Coronary artery (tissue), 2 donors: ENCODE measurements around the gene TMC2.

Experiments
- DNase-seq: peaks from one replicate; pipeline ENCODE4 v3.0.0-alpha.2; 2017; ENCODE audit warnings: low spot score
- H3K27ac ChIP-seq, 2 donors: fragments of 200-600 bp; sonication (generic); one replicate each; pipeline ENCODE4 v1.5.1; 2016 to 2019
- H3K4me3 ChIP-seq: fragments of 200-600 bp; sonication (generic); 2 replicates; pipeline ENCODE4 v1.5.1; 2016; ENCODE audit warnings: mild to moderate bottlenecking, moderate library complexity
- TF ChIP-seq, protein P1 (sequence below): fragments of 200-600 bp; sonication (generic); IDR thresholded peaks from one replicate; pipeline ENCODE4 v1.5.1; 2019; ENCODE audit warnings: antibody characterized with exemption

Gene TMC2

DNA sequence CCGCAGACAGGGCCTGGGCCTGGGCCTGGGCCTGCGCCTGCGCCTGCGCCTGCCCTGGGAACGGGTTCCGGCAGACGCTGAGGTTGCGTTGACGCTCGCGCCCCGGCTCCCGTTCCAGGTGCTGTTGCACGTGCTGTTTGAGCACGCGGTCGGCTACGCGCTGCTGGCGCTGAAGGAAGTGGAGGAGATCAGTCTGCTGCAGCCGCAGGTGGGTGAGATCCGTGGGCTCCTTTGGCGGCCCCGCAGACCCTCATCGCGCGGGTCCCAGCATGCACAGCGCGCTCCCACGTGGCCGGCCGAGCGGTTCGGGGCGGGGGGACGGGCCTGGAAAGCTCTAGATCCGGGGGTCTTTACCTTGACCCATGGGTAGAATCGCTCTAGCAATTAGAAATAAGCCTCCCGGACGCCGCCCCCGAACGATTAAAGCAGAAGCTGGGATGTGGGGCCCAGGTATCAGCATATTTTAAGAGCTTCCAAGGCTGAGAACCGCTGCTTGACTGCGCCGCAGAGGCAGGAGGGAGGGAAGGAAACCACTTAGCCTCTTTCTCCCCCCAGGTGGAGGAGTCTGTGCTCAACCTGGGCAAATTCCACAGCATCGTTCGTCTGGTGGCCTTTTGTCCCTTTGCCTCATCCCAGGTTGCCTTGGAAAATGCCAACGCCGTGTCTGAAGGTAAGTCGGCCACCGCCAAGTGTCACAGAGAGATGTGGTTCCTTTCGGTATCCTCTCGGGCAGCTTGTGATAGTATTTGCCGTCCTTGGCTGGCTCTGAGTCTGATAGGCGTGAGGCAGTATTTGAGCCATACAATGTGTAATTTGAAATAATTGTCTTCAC, 116.6 kb downstream of the TMC2 start:
- peak overlapping the region; percentile 97 for H3K4me3 ChIP-seq
- TF ChIP-seq, protein P1, sequence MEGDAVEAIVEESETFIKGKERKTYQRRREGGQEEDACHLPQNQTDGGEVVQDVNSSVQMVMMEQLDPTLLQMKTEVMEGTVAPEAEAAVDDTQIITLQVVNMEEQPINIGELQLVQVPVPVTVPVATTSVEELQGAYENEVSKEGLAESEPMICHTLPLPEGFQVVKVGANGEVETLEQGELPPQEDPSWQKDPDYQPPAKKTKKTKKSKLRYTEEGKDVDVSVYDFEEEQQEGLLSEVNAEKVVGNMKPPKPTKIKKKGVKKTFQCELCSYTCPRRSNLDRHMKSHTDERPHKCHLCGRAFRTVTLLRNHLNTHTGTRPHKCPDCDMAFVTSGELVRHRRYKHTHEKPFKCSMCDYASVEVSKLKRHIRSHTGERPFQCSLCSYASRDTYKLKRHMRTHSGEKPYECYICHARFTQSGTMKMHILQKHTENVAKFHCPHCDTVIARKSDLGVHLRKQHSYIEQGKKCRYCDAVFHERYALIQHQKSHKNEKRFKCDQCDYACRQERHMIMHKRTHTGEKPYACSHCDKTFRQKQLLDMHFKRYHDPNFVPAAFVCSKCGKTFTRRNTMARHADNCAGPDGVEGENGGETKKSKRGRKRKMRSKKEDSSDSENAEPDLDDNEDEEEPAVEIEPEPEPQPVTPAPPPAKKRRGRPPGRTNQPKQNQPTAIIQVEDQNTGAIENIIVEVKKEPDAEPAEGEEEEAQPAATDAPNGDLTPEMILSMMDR = no peak
- H3K27ac ChIP-seq = peak overlapping the region; percentile 53 to 97
- no peak for DNase-seq

DNA sequence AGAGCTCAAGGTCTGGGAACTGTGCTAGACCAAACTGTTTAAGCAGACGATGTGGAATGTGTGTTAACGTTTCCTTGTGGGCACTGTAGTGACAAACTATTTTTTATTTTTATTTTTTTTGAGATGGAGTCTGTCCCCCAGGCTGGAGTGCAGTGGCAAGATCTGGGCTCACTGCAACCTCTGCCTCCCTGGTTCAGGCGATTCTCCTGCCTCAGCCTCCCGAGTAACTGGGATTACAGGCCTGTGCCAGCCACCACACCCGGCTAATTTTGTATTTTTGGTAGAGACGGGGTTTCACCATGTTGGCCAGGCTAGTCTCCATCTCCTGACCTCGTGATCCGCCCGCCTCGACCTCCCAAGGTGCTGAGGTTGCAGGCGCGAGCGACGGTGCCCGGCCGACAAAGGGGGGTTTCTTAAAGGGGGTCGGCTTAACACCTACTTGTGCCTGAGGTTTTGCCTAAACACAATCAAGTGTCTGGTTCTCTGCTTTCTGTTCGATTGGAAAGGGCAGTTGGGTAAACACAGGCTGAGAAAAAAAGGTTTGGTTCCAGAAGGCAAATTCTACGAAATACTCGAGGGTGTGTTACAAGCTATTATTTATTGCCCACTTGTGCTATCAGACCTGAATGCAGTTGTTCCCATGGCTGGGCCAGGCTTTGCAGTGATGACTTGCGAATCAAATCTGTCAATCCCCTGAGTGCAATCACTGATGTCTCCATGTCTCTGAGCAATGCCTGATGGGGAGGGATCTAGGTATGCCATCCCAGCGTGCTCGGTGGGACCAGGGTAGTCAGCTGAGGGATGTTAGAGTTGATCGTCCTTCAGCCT, 117.4 kb downstream of the TMC2 start:
- no peak overlapping the region for H3K27ac ChIP-seq
- no peak for DNase-seq
- TF ChIP-seq, protein P1 = no peak
- peak overlapping the region; percentile 97 for H3K4me3 ChIP-seq

DNA sequence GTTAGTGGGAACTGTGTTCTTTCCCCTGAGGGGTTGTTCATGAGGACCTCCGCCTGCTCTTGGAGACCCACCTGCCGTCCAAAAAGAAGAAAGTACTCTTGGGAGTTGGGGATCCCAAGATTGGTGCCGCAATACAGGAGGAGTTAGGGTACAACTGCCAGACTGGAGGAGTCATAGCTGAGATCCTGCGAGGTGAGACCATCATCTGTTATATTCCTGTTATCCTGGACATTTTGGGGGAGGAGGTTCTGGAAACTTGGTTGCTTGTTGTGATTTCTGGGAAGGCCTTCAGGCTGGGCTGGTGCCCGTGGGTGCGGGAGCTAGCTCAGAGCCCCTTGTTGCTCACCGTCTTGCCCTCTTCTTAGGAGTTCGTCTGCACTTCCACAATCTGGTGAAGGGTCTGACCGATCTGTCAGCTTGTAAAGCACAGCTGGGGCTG, 118.0 kb downstream of the TMC2 start:
- no peak for DNase-seq
- no peak overlapping the region for H3K27ac ChIP-seq
- H3K4me3 ChIP-seq = peak overlapping the region; percentile 97
- TF ChIP-seq, protein P1 = no peak

DNA sequence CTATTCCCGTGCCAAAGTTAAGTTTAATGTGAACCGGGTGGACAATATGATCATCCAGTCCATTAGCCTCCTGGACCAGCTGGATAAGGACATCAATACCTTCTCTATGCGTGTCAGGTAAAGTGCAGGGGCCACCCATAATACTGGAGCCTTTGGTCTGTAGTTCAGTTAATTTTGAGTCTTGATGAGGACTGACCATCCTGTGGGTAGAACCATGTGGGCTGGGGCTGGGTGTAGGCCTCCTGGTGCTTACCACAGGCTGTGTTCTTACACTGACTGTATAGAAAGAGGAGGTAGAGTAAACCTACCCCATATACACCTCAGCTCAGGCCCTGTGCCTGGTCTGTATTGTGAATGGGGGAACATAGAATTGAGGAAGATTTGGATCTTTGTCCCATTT, 118.5 kb downstream of the TMC2 start:
- no peak overlapping the region for H3K27ac ChIP-seq
- TF ChIP-seq, protein P1 = no peak
- DNase-seq = no peak
- no peak overlapping the region for H3K4me3 ChIP-seq

DNA sequence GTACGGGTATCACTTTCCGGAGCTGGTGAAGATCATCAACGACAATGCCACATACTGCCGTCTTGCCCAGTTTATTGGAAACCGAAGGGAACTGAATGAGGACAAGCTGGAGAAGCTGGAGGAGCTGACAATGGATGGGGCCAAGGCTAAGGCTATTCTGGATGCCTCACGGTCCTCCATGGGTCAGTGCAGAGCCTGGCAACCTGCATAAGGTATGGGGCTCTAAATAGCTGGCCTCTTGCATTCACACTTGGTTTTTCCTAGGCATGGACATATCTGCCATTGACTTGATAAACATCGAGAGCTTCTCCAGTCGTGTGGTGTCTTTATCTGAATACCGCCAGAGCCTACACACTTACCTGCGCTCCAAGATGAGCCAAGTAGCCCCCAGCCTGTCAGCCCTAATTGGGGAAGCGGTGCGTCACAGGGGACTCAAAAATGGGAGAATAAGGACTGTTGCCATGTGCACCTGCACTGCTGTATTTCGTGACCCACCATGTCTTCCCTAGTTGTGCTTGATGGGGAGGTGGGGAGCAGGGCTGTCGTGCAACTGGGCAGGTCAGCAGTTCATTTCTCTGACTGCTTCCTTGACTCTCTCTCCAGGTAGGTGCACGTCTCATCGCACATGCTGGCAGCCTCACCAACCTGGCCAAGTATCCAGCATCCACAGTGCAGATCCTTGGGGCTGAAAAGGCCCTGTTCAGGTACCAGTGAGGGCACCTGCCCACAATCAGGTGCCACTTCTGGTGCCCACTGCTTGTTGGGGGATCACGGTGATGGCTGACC, 119.2 kb downstream of the TMC2 start:
- TF ChIP-seq, protein P1 = no peak
- DNase-seq = no peak
- Histone ChIP-seq H3K4me3 (no peak overlapping the region), H3K27ac (no peak overlapping the region)

DNA sequence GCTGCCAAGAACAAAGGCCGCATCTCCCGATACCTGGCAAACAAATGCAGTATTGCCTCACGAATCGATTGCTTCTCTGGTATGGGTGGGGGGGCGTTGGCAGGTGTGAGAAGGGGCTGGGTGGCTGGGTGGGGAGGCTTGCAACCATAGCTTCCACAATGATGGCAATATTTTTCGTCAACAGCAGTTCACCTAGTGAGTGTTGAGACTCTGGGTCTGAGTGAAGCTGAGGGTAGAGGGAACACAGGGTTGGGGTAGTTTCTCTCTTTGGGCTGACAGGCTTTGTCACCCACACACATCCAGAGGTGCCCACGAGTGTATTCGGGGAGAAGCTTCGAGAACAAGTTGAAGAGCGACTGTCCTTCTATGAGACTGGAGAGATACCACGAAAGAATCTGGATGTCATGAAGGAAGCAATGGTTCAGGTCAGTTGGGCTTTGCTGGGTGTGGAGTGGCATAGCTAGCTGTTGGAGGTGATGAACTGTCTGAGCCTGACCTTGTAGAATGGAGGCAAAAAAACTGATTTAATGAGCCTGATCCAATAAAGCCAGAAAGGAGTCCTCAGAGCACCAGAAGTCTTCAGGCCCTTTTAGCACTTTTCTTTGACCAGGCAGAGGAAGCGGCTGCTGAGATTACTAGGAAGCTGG, 120.2 kb downstream of the TMC2 start:
- DNase-seq = no peak
- TF ChIP-seq, protein P1 = no peak
- Histone ChIP-seq H3K4me3 (no peak overlapping the region), H3K27ac (no peak overlapping the region)
